ENCODE measurements around the gene UIMC1. TPM values are rescaled to one million over a fixed set of nuclear protein-coding genes. Genes with fewer than 3 reads are reported as not detected.

UIMC1 gene
- total RNA-seq, 1 experiment from 2014 or later, result 46.8 TPM

GRCh38 chr5:176927562-176927961 is 79.0 kb downstream of the UIMC1 start:
- Histone ChIP-seq H3K9me3 (ENCODE audit: low read depth, low read length, poor library complexity, severe bottlenecking) (no peaks in the 10 kb centered on the region), H3K4me1 (ENCODE audit: insufficient read depth, low read length, poor library complexity, severe bottlenecking) (no peaks in the 10 kb centered on the region), H3K27ac (ENCODE audit: low read depth, low read length, poor library complexity, severe bottlenecking) (no peak overlapping the region), H3K36me3 (ENCODE audit: insufficient read depth, low read length, poor library complexity, severe bottlenecking) (peaks cover 10% of the 10 kb centered on the region), H3K4me3 (ENCODE audit: low read depth, low read length, poor library complexity, severe bottlenecking) (no peak overlapping the region), H3K27me3 (replicated peaks; ENCODE audit: insufficient read depth, low read depth, low read length, poor library complexity) (no peaks in the 10 kb centered on the region)
- DNase-seq (ENCODE audit: low spot score), result no peak
- CTCF ChIA-PET, result no interaction called here
- intact Hi-C loops (cut with micrococcal nuclease; ENCODE audit: unreplicated experiment), result no loop called here
- TF ChIP-seq CTCF (conservative IDR thresholded peaks at IDR 0.05; ENCODE audit: low read depth, low read length) (no peak), EZH2 (IDR thresholded peaks at IDR 0.05; ENCODE audit: borderline replicate concordance, low read depth, low read length, poor library complexity, severe bottlenecking) (no peak)
- POLR2A ChIA-PET (ENCODE audit: low non-redundant PET), result no interaction called here
- no TSS peak for BruUV-seq (replicated peaks)

- no peak for DNase-seq (ENCODE audit: low spot score)
- Histone ChIP-seq H3K4me1 (ENCODE audit: insufficient read depth, low read length, poor library complexity, severe bottlenecking) (no peaks in the 10 kb centered on the region), H3K27ac (ENCODE audit: low read depth, low read length, poor library complexity, severe bottlenecking) (no peak overlapping the region), H3K36me3 (ENCODE audit: insufficient read depth, low read length, poor library complexity, severe bottlenecking) (no peaks in the 10 kb centered on the region), H3K27me3 (replicated peaks; ENCODE audit: insufficient read depth, low read depth, low read length, poor library complexity) (no peaks in the 10 kb centered on the region), H3K9me3 (ENCODE audit: low read depth, low read length, poor library complexity, severe bottlenecking) (no peaks in the 10 kb centered on the region), H3K4me3 (ENCODE audit: low read depth, low read length, poor library complexity, severe bottlenecking) (no peak overlapping the region)
- no TSS peak for BruUV-seq (replicated peaks)
- ChIA-PET POLR2A (ENCODE audit: low non-redundant PET) (no interaction called here), CTCF (no interaction called here)
- TF ChIP-seq EZH2 (IDR thresholded peaks at IDR 0.05; ENCODE audit: borderline replicate concordance, low read depth, low read length, poor library complexity, severe bottlenecking) (no peak), CTCF (conservative IDR thresholded peaks at IDR 0.05; ENCODE audit: low read depth, low read length) (no peak)
- intact Hi-C loops (cut with micrococcal nuclease; ENCODE audit: unreplicated experiment), result no loop called here
These were observed 83.8 kb downstream of the UIMC1 start for GRCh38 chr5:176922817-176923216.

GRCh38 chr5:176921714-176922113 is 84.9 kb downstream of the UIMC1 start:
- no TSS peak for BruUV-seq (replicated peaks)
- no peak for DNase-seq (ENCODE audit: low spot score)
- Histone ChIP-seq H3K4me1 (ENCODE audit: insufficient read depth, low read length, poor library complexity, severe bottlenecking) (no peaks in the 10 kb centered on the region), H3K4me3 (ENCODE audit: low read depth, low read length, poor library complexity, severe bottlenecking) (no peak overlapping the region), H3K27ac (ENCODE audit: low read depth, low read length, poor library complexity, severe bottlenecking) (no peak overlapping the region), H3K9me3 (ENCODE audit: low read depth, low read length, poor library complexity, severe bottlenecking) (no peaks in the 10 kb centered on the region), H3K27me3 (replicated peaks; ENCODE audit: insufficient read depth, low read depth, low read length, poor library complexity) (no peaks in the 10 kb centered on the region), H3K36me3 (ENCODE audit: insufficient read depth, low read length, poor library complexity, severe bottlenecking) (no peaks in the 10 kb centered on the region)
- TF ChIP-seq EZH2 (IDR thresholded peaks at IDR 0.05; ENCODE audit: borderline replicate concordance, low read depth, low read length, poor library complexity, severe bottlenecking) (no peak), CTCF (conservative IDR thresholded peaks at IDR 0.05; ENCODE audit: low read depth, low read length) (no peak)
- ChIA-PET POLR2A (ENCODE audit: low non-redundant PET) (no interaction called here), CTCF (no interaction called here)
- intact Hi-C loops (cut with micrococcal nuclease; ENCODE audit: unreplicated experiment), result no loop called here

All from A673 (cell line).